ENCODE measurements around the gene MTA2.
A peak's percentile ranks its signal among the peaks of the same experiment; 100 is the strongest.

MTA2 gene

GRCh38 chr11:62645671-62645945 is 43.9 kb upstream of the MTA2 start:
- H4K20me1 ChIP-seq (ENCODE audit: insufficient read depth), result no peaks in the 10 kb centered on the region
- TF ChIP-seq, protein P1, sequence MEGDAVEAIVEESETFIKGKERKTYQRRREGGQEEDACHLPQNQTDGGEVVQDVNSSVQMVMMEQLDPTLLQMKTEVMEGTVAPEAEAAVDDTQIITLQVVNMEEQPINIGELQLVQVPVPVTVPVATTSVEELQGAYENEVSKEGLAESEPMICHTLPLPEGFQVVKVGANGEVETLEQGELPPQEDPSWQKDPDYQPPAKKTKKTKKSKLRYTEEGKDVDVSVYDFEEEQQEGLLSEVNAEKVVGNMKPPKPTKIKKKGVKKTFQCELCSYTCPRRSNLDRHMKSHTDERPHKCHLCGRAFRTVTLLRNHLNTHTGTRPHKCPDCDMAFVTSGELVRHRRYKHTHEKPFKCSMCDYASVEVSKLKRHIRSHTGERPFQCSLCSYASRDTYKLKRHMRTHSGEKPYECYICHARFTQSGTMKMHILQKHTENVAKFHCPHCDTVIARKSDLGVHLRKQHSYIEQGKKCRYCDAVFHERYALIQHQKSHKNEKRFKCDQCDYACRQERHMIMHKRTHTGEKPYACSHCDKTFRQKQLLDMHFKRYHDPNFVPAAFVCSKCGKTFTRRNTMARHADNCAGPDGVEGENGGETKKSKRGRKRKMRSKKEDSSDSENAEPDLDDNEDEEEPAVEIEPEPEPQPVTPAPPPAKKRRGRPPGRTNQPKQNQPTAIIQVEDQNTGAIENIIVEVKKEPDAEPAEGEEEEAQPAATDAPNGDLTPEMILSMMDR (conservative IDR thresholded peaks at IDR 0.05; ENCODE audit: low read depth, low read length), result no peak
- peaks cover 62% of the 10 kb centered on the region for H3K79me2 ChIP-seq (ENCODE audit: insufficient read depth, low read depth)
- H3K27ac ChIP-seq, result peak overlapping the region; percentile 80
- H2AFZ ChIP-seq (ENCODE audit: low read depth), result peak overlapping the region; percentile 47; the same call in 1 of the 2 replicates
- no peaks in the 10 kb centered on the region for H3K27me3 ChIP-seq (ENCODE audit: insufficient read depth, low read depth)
- peaks cover 43% of the 10 kb centered on the region for H3K4me1 ChIP-seq (ENCODE audit: low read depth, poor library complexity, severe bottlenecking)
- H3K4me3 ChIP-seq (IDR thresholded peaks at IDR 0.05; ENCODE audit: insufficient read depth, low read depth, low read length), result no peak overlapping the region
- H3K36me3 ChIP-seq (ENCODE audit: insufficient read depth), result peaks cover 7% of the 10 kb centered on the region; the same call in 1 of the 2 replicates
- peak overlapping the region; percentile 87; the same call in 1 of the 2 replicates for H3K9ac ChIP-seq
- peak overlapping the region; percentile 86 for H3K4me2 ChIP-seq

DNA sequence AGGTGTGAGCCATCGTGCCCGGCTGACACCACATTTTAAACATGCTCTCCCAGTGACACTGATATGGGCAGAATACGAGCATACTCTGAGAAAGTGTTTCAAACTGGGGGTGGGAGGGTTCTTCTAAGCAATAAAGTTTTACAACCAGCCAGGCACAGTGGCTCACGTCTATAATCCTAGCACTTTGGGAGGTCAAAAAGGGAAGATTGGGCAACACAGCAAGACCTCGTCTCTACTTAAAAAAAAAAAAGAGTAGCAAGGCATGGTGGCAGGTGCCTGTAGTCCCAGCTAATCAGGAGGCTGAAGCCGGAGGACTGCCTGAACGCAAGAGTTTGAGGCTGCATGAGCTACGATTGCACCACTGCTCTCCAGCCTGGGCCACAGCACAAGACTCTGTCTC is 42.6 kb upstream of the MTA2 start:
- peaks cover 7% of the 10 kb centered on the region; the same call in 1 of the 2 replicates for H3K36me3 ChIP-seq (ENCODE audit: insufficient read depth)
- no peaks in the 10 kb centered on the region for H3K27me3 ChIP-seq (ENCODE audit: insufficient read depth, low read depth)
- TF ChIP-seq, protein P1 (conservative IDR thresholded peaks at IDR 0.05; ENCODE audit: low read depth, low read length), result no peak
- peaks cover 57% of the 10 kb centered on the region for H3K79me2 ChIP-seq (ENCODE audit: insufficient read depth, low read depth)
- no peaks in the 10 kb centered on the region for H4K20me1 ChIP-seq (ENCODE audit: insufficient read depth)
- no peak overlapping the region for H2AFZ ChIP-seq (ENCODE audit: low read depth)
- H3K9ac ChIP-seq, result no peak overlapping the region
- no peak overlapping the region for H3K27ac ChIP-seq
- H3K4me1 ChIP-seq (ENCODE audit: low read depth, poor library complexity, severe bottlenecking), result peaks cover 42% of the 10 kb centered on the region
- H3K4me2 ChIP-seq, result no peak overlapping the region
- no peak overlapping the region for H3K4me3 ChIP-seq (IDR thresholded peaks at IDR 0.05; ENCODE audit: insufficient read depth, low read depth, low read length)

DNA sequence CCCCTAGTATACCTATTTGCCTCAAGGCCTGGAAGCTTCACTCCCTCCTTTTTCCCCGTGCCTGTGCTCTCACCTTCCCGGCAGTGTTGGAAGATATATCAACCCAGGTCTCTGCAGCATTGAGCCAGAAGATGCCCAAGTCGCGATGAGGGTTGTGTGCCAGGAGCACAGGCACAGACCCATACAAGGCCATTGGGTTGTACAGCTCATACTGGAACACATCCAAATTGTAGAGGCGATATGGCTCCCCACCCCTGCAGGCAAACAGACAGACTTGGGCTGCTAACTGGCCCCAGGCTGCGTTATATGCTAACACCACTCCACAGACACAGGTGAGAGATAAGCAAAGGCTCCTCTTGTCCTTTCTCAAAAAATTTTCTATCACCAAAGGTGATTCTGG is 30.8 kb upstream of the MTA2 start:
- Histone ChIP-seq H3K4me3 (IDR thresholded peaks at IDR 0.05; ENCODE audit: insufficient read depth, low read depth, low read length) (no peak overlapping the region), H3K27ac (no peak overlapping the region), H3K9ac (no peak overlapping the region), H2AFZ (ENCODE audit: low read depth) (no peak overlapping the region), H3K79me2 (ENCODE audit: insufficient read depth, low read depth) (no peaks in the 10 kb centered on the region; the same call in 1 of the 2 replicates), H3K4me2 (no peak overlapping the region), H3K4me1 (ENCODE audit: low read depth, poor library complexity, severe bottlenecking) (no peaks in the 10 kb centered on the region), H3K36me3 (ENCODE audit: insufficient read depth) (peaks cover 5% of the 10 kb centered on the region; the same call in 1 of the 2 replicates), H4K20me1 (ENCODE audit: insufficient read depth) (no peaks in the 10 kb centered on the region), H3K27me3 (ENCODE audit: insufficient read depth, low read depth) (no peaks in the 10 kb centered on the region)
- TF ChIP-seq, protein P1 (conservative IDR thresholded peaks at IDR 0.05; ENCODE audit: low read depth, low read length), result no peak

DNA sequence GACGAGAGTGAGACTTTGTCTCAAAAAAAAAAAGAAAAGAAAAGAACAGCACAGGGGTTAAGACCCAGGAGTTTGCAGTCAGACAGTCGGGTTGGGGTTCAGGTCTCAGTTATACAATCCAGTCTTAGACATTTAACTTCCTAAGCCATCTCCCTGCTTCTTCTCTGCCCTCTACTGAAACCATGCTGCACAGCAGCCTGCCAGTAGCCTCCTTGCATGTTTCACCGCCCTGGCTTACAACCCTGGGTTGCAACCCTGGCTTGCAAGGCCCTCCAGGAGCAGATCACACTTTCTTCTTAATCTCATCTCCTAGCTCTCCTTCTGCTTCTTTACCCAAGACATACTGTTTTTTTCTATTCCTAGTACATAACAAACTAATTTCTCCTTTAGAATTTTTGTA is 26.0 kb upstream of the MTA2 start:
- Histone ChIP-seq H3K27ac (no peak overlapping the region), H2AFZ (ENCODE audit: low read depth) (no peak overlapping the region), H3K4me1 (ENCODE audit: low read depth, poor library complexity, severe bottlenecking) (peaks cover under 1% of the 10 kb centered on the region), H3K4me2 (no peak overlapping the region), H3K27me3 (ENCODE audit: insufficient read depth, low read depth) (no peaks in the 10 kb centered on the region), H4K20me1 (ENCODE audit: insufficient read depth) (no peaks in the 10 kb centered on the region), H3K9ac (no peak overlapping the region), H3K36me3 (ENCODE audit: insufficient read depth) (peaks cover 5% of the 10 kb centered on the region; the same call in 1 of the 2 replicates), H3K79me2 (ENCODE audit: insufficient read depth, low read depth) (no peaks in the 10 kb centered on the region), H3K4me3 (IDR thresholded peaks at IDR 0.05; ENCODE audit: insufficient read depth, low read depth, low read length) (no peak overlapping the region)
- TF ChIP-seq, protein P1 (conservative IDR thresholded peaks at IDR 0.05; ENCODE audit: low read depth, low read length), result no peak

Measured in KMS-11 (cell line).